HEK293 (cell line): ENCODE measurements around the gene CDK5.
A peak's percentile ranks its signal among the peaks of the same experiment; 100 is the strongest.

Experiments used
- CTCF ChIA-PET: fragments of 350-600 bp; formaldehyde crosslinking; extraction: SDS; loops from one replicate; lab custom pipeline; 2021; ENCODE audit warnings: antibody characterized with exemption; lab: Yijun Ruan, JAX
- POLR2A ChIA-PET: fragments of 300-600 bp; formaldehyde crosslinking; extraction: SDS; loops from one replicate; lab custom pipeline; 2020; ENCODE audit warnings: antibody characterized with exemption, inconsistent platforms; lab: Yijun Ruan, JAX
- H3K27ac ChIP-seq: fragments of 200-500 bp; sonication (Bioruptor generic); 2 replicates; pipeline ENCODE4 v1.5.1; 2014; ENCODE audit warnings: low read depth, low read length, control low read depth, inconsistent platforms; ENCODE audit errors: extremely low read depth
- H3K36me3 ChIP-seq, 2 experiments: fragments of 200-500 bp in 1 of 2; sonication (Bioruptor generic) in 1 of 2; 1 replicate in 1 of 2; 2 replicates in 1 of 2; pipeline ENCODE4 v1.5.1; 2014 to 2017; ENCODE audit warnings: inconsistent platforms in 2 of 2, low read length in 2 of 2; ENCODE audit not compliant: control insufficient read depth in 2 of 2, insufficient read depth in 1 of 2
- H3K4me1 ChIP-seq: fragments of 200-500 bp; sonication (Bioruptor generic); 2 replicates; pipeline ENCODE4 v1.5.1; 2014; ENCODE audit warnings: mild to moderate bottlenecking, low read length, inconsistent platforms; ENCODE audit not compliant: control insufficient read depth, insufficient read depth
- H3K4me3 ChIP-seq: 2 replicates; pipeline ENCODE4 v1.5.1; 2011; ENCODE audit warnings: low read depth, mild to moderate bottlenecking, control low read depth, low read length, moderate library complexity
- H3K9me3 ChIP-seq: fragments of 200-500 bp; sonication (Bioruptor generic); 2 replicates; pipeline ENCODE4 v1.5.1; 2014; ENCODE audit warnings: low read depth, low read length, inconsistent platforms; ENCODE audit not compliant: control insufficient read depth, insufficient read depth
- AEBP2 ChIP-seq: fragments of 450-650 bp; formaldehyde crosslinking; IDR thresholded peaks from 2 replicates; pipeline ENCODE4 v1.5.1; 2016; ENCODE audit warnings: missing biosample characterization, missing genetic modification characterization, borderline replicate concordance
- BCL11B ChIP-seq: fragments of 450-650 bp; formaldehyde crosslinking; IDR thresholded peaks from 2 replicates; pipeline ENCODE4 v1.5.1; 2016; ENCODE audit warnings: low read depth, missing biosample characterization, missing genetic modification characterization
- IKZF3 ChIP-seq: fragments of 450-650 bp; IDR thresholded peaks from 2 replicates; pipeline ENCODE4 v1.5.0; 2018; ENCODE audit warnings: missing biosample characterization, mild to moderate bottlenecking, missing genetic modification characterization, moderate library complexity
- REST ChIP-seq: fragments of 450-650 bp; formaldehyde crosslinking; IDR thresholded peaks from 2 replicates; pipeline ENCODE4 v1.5.1; 2016; ENCODE audit warnings: missing biosample characterization, missing genetic modification characterization
- SALL2 ChIP-seq: fragments of 450-650 bp; formaldehyde crosslinking; IDR thresholded peaks from 2 replicates; pipeline ENCODE4 v1.5.0; 2017; ENCODE audit warnings: missing biosample characterization, mild to moderate bottlenecking, missing genetic modification characterization, borderline replicate concordance
- SP7 ChIP-seq: fragments of 450-650 bp; formaldehyde crosslinking; IDR thresholded peaks from 2 replicates; pipeline ENCODE4 v1.5.1; 2016; ENCODE audit warnings: missing biosample characterization, missing genetic modification characterization
- ZNF10 ChIP-seq: fragments of 450-650 bp; formaldehyde crosslinking; IDR thresholded peaks from 2 replicates; pipeline ENCODE4 v1.5.1; 2017; ENCODE audit warnings: missing biosample characterization, missing genetic modification characterization
- ZNF239 ChIP-seq: fragments of 450-650 bp; formaldehyde crosslinking; IDR thresholded peaks from 2 replicates; pipeline ENCODE4 v1.5.1; 2016; ENCODE audit warnings: missing biosample characterization, missing genetic modification characterization
- ZNF404 ChIP-seq: fragments of 450-650 bp; formaldehyde crosslinking; IDR thresholded peaks from 2 replicates; pipeline ENCODE4 v1.5.1; 2017; ENCODE audit warnings: missing biosample characterization, missing genetic modification characterization
- ZNF501 ChIP-seq: fragments of 450-650 bp; formaldehyde crosslinking; IDR thresholded peaks from 2 replicates; pipeline ENCODE4 v1.5.1; 2016; ENCODE audit warnings: missing biosample characterization, missing genetic modification characterization
- ZNF530 ChIP-seq: fragments of 450-650 bp; formaldehyde crosslinking; IDR thresholded peaks from 2 replicates; pipeline ENCODE4 v1.5.1; 2016; ENCODE audit warnings: low read depth, missing biosample characterization, missing genetic modification characterization
- TF ChIP-seq, protein P1 (sequence below): IDR thresholded peaks from 2 replicates; pipeline ENCODE4 v1.6.1; 2011; ENCODE audit warnings: mild to moderate bottlenecking, low read depth, low read length, borderline replicate concordance

CDK5 gene

GRCh38 chr7:151017370-151017952 is 40.2 kb downstream of the CDK5 start (continued):
- TF ChIP-seq AEBP2 (tag by site-specific recombination) (no peak), SP7 (tag by site-specific recombination) (no peak)
- TF ChIP-seq, protein P1, sequence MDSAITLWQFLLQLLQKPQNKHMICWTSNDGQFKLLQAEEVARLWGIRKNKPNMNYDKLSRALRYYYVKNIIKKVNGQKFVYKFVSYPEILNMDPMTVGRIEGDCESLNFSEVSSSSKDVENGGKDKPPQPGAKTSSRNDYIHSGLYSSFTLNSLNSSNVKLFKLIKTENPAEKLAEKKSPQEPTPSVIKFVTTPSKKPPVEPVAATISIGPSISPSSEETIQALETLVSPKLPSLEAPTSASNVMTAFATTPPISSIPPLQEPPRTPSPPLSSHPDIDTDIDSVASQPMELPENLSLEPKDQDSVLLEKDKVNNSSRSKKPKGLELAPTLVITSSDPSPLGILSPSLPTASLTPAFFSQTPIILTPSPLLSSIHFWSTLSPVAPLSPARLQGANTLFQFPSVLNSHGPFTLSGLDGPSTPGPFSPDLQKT = no peak
- TF ChIP-seq, all 188 proteins: peak for 0

- TF ChIP-seq ZNF530 = no peak
- H3K27ac ChIP-seq = no peak overlapping the region
- no peaks in the 10 kb centered on the region for H3K36me3 ChIP-seq
- CTCF ChIA-PET = interaction anchor here (0.5 to 2.8 kb wide), 7 partner anchors 9 to 739 kb away, joined by 4 to 29 read pairs (median 7); no protein-coding TSS in a partner anchor
- no peaks in the 10 kb centered on the region for H3K4me1 ChIP-seq
- POLR2A ChIA-PET = no interaction called here
- H3K9me3 ChIP-seq = no peaks in the 10 kb centered on the region
- H3K4me3 ChIP-seq = no peak overlapping the region
Measured at GRCh38 chr7:151016942-151017341, 40.8 kb downstream of the CDK5 start.

DNA sequence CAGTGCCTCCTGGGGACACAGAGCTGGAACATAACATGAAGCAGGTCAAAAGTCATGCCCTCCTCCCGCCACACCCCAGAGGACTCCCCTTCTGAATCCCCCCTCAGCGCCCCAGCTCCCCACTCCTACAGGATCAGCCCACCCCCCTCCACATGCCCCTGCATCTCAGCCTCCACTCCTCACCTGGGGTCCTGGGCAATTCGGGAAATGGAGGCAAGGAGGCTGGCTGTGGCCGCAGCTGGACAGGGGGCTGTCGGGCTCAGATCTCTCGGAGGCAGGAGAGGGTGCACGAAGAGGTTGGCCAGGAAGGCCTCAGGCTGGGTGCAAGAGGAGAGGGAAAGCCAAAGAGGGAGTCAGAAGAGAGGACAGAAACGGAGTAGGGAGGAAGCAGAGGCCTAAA is 41.2 kb downstream of the CDK5 start:
- Histone ChIP-seq H3K27ac (no peak overlapping the region), H3K4me1 (no peaks in the 10 kb centered on the region)
- TF ChIP-seq ZNF239 (tag by site-specific recombination) = no peak
- TF ChIP-seq ZNF501 = no peak
- TF ChIP-seq ZNF404 (tag by site-specific recombination) = no peak
- TF ChIP-seq, all 188 proteins: peak for 0
- POLR2A ChIA-PET = no interaction called here
- Histone ChIP-seq H3K36me3 (no peaks in the 10 kb centered on the region), H3K9me3 (no peaks in the 10 kb centered on the region), H3K4me3 (no peak overlapping the region)
- CTCF ChIA-PET = interaction anchor here (0.5 to 2.8 kb wide), 8 partner anchors 10 to 738 kb away, joined by 3 to 16 read pairs (median 4); no protein-coding TSS in a partner anchor

- no peaks in the 10 kb centered on the region for H3K4me1 ChIP-seq
- H3K4me3 ChIP-seq = no peak overlapping the region
- H3K27ac ChIP-seq = no peak overlapping the region
- no peaks in the 10 kb centered on the region for H3K36me3 ChIP-seq
- POLR2A ChIA-PET = no interaction called here
- TF ChIP-seq BCL11B (tag by site-specific recombination) (no peak), ZNF10 (tag by site-specific recombination) (peak; percentile 98), REST (no peak), SALL2 (tag by site-specific recombination) (no peak), IKZF3 (tag by site-specific recombination) (no peak)
- CTCF ChIA-PET = interaction anchor here (0.6 to 2.8 kb wide), 5 partner anchors 27 to 118 kb away, joined by 3 to 13 read pairs (median 3); no protein-coding TSS in a partner anchor
- H3K9me3 ChIP-seq = no peaks in the 10 kb centered on the region
Measured at GRCh38 chr7:151015967-151016366, 41.7 kb downstream of the CDK5 start.
